HG02943 (cell line): ENCODE measurements around the gene POU2F1.

Experiments
- ATAC-seq: cut with Tn5 transposase; IDR thresholded peaks from one replicate; pipeline ENCODE4 v1.9.1; 2021; ENCODE audit warnings: mild to moderate bottlenecking, low read depth, moderate library complexity; ENCODE audit not compliant: unreplicated experiment

POU2F1 gene

GRCh38 chr1:167456524-167456923, 235.8 kb downstream of the POU2F1 start:
- no peak for ATAC-seq

- no peak for ATAC-seq
Observed at GRCh38 chr1:167456926-167457325, 236.2 kb downstream of the POU2F1 start.

GRCh38 chr1:167457936-167458584, 237.4 kb downstream of the POU2F1 start:
- no peak for ATAC-seq

GRCh38 chr1:167460836-167461235, 240.2 kb downstream of the POU2F1 start:
- ATAC-seq = no peak

- no peak for ATAC-seq
Observed at GRCh38 chr1:167462341-167462740, 241.7 kb downstream of the POU2F1 start.

GRCh38 chr1:167463080-167463479, 242.4 kb downstream of the POU2F1 start:
- no peak for ATAC-seq

- no peak for ATAC-seq
Observed at GRCh38 chr1:167463875-167464575, 243.3 kb downstream of the POU2F1 start.

GRCh38 chr1:167465018-167465417, 244.3 kb downstream of the POU2F1 start:
- no peak for ATAC-seq

- ATAC-seq = no peak
Observed at GRCh38 chr1:167465743-167466142, 245.1 kb downstream of the POU2F1 start.

- ATAC-seq = no peak
Observed at GRCh38 chr1:167467126-167467710, 246.5 kb downstream of the POU2F1 start.

GRCh38 chr1:167467752-167468151, 247.1 kb downstream of the POU2F1 start:
- ATAC-seq = no peak

- no peak for ATAC-seq
Observed at GRCh38 chr1:167469280-167469965, 248.7 kb downstream of the POU2F1 start.

- no peak for ATAC-seq
Observed at GRCh38 chr1:167471568-167471967, 250.9 kb downstream of the POU2F1 start.

GRCh38 chr1:167472752-167473521, 252.3 kb downstream of the POU2F1 start:
- no peak for ATAC-seq

GRCh38 chr1:167473761-167474160, 253.1 kb downstream of the POU2F1 start:
- no peak for ATAC-seq

- ATAC-seq = no peak
Observed at GRCh38 chr1:167474191-167474641, 253.5 kb downstream of the POU2F1 start.

- no peak for ATAC-seq
Observed at GRCh38 chr1:167476061-167476460, 255.4 kb downstream of the POU2F1 start.
